NCI-H146 treated with DMSO at 0.1 percent for 48 hours (cell line): Measurements from ENCODE around the gene PCSK2.

ENCODE experiments used
- DNase-seq: peaks from one replicate; lab custom pipeline; 2025; ENCODE audit not compliant: unreplicated experiment; lab: John Stamatoyannopoulos, UW

The PCSK2 gene

DNA sequence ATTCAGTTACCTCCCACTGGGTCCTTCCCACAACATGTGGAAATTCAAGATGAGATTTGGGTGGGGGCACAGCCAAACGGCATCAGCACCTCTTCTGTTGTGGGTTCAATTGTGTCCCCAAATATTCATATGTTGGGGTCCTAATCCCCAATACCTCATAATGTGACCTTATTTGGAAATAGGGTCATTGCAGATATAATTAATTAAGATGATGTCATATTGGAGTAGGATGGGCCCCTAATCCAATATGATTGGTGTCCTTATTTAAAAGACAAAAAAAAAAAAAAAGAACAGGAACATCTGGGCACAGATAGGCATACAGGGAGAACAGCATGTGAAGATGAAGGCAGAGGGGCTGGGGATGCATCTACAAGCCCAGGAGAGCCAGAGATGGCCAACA is 214.9 kb downstream of the PCSK2 start:
- no peak for DNase-seq

DNA sequence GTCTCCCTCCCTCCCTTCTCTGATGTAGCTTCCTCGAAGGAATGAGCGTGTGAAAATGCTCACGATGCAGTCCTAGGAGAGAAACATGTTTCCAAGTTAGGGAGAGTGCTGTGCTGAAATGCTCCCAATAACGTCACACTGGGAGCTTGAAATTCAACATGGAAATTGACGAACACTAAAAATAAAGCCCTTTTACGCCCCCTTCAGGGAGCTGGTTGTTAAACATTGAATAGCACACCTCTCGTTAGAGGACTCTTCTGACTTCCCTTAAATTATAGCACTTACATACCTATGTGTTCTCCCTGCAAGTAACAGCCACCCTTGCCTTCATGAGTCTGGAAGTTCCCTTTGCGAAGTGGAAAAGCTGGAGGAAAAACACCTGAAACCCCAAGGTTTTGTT is 215.7 kb downstream of the PCSK2 start:
- DNase-seq: no peak

DNA sequence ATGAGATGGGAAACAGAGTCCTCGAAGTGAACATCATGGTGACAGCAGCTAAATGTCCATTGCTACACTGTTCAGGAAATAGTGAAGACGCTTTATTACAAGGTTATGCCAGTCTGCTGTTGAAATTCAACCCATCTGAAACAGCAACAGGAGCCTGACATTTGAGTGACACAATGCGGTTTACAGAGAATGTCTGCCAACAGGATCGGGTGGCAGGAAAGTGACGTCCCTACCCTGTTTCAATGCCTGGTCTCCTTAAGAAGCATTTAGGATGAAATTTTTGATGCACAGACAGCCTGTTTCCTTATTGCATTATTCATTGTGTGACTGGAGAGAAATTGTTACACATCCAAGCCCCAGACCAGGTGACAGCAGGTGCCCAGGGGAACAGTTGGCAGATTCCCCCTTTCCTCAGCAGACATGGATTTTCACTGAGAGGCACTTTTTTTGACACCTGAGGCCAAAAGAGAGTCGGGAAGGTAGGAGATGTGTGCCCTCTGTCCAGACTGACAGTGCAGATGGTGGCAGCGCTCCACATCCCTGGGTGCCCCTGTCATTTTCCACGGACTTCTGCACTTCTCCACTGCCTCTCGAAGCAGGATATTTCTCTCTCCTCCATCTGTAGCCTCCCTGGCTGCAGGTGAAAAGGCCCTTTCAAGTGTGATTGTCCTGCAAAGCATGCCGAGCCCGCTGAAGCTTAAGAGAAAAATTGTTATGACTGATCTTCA is 216.5 kb downstream of the PCSK2 start:
- no peak for DNase-seq

DNA sequence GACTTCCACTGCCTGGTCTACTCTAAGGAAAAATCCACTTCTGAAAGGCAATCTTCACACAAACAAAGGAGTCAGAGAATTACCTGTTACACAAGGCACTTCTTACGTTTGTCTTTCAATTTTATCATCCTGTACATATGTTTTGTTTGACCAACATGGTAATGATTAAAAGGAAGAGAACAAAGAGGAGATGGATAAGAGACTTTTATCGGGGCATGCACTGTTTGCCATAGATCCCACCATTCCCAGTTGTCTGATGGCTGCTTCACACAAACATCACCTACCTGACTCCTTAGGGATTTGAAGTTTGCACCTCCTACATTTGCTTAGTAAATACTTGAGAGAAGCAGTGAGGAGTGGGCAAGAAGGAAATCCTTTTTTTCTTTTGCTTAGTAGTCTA is 217.3 kb downstream of the PCSK2 start:
- DNase-seq: no peak

DNA sequence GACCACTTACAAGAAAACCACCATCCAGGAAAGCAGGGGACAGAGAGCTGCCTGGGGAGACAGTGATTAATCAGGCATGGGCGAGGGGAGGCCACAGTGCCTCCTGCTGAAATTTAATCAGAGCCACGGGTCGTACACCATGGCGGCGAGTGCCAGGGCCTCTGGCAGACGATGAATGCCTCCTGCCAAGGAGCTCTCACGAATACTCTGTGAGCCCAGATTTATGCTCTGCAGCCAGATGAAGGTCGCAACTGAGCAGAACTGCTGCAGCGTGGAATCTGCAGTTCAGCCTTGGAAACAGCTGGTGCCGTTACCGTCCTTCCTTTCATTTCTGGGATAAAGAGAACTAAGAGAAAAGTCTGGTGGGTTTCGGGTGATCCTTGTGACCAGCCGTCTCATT is 218.7 kb downstream of the PCSK2 start:
- no peak for DNase-seq

DNA sequence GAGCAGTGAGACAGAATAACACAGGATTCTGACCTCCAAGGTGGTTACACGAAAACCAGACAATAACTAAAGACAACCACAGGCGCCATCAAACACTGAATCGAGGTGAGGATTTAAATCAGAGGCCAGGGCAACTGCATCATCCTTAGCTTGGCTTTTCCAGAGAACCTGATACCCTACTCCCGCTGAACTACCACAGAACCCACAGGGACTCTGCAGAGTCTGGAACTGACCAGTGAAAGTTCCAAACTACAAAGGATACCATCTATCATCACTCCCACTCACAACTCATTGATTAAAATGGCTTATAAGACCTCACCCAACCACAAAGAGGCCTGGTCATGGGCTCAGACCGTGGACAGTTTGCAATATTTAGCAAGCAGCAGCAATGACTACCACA is 219.3 kb downstream of the PCSK2 start:
- no peak for DNase-seq

DNA sequence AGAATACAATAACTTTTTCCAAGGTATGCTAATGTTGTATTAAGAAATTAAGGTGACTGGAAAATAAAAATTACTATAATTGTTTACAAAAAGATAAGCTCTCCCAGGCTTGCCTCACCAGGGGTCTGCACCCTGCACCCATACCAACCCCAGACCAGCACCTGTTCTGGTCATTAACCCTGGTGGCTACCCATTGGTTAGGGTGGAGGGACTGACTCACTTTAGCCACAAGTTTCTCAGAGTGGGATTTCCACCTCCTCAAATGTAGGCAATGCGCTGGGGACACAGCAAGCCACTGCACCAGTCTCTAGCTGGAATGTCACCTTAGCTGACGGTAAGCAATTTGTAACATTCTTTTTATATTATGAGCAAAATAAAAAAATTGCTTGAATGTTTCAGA is 221.2 kb downstream of the PCSK2 start:
- no peak for DNase-seq

DNA sequence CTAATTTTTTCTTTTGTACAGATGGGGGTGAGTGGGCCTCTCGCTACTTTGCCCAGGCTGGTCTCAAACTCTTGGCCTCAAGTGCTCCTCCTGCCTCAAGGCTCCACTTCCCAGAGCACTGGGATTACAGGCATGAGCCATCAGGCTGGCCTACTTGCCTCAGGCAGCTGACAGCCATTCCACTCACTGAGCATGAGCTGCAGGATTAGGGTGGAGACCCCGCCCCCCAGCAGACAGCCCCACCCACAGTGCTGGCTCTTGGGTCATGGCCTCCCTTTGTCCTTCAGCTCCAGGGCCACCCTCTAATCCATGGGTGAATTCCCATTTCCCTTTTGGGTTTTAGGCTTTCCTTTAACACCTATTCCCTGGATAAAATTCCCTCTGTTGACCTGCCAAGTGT is 222.2 kb downstream of the PCSK2 start:
- DNase-seq: no peak

DNA sequence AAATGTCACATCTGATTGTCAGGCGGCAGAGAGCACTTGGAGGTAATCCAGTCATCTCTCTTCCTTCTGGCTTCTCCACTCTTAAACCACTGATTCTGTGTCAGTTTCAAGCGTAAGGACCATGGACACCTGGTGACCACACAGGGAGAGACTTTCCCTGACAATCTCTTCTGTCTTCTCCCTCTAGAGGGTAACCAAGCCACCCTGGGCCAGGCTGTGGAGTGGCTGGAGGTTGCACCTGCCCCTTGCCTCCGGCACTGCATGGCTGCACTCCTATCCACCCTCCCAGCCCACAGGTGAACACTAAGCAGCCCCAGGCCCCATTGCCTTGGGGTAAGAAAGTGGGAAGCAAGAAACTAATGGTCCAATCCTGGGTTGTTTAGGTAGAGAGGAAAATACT is 225.6 kb downstream of the PCSK2 start:
- DNase-seq: peak; percentile 55

DNA sequence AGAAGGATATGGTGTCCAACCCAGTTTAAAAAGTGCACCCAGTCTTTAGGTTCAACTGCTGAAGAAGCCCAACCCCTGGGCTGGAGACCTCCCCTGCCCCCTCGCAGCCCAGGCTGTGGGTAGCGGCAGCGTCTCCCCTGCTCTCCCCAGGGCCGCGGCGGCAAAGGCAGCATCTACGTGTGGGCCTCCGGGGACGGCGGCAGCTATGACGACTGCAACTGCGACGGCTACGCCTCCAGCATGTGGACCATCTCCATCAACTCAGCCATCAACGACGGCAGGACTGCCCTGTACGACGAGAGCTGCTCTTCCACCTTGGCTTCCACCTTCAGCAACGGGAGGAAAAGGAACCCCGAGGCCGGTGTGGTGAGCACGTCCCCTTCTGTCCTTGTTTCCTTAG is 226.8 kb downstream of the PCSK2 start:
- no peak for DNase-seq

DNA sequence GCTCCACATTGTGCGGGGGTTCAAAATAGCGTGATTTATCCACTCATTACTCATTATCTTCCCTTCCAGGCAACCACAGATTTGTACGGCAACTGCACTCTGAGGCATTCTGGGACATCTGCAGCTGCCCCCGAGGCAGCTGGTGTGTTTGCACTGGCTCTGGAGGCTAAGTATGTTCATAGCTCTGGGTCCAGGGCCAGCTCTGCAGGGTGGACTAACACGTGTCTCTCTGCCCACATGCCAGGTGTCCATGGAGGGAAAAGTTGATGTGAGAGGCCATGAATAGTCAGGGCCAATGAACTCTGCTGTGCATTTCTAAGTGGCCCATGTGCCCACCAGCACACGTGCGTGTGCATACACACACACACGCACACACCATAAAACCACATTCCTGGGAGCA is 229.4 kb downstream of the PCSK2 start:
- DNase-seq: no peak

DNA sequence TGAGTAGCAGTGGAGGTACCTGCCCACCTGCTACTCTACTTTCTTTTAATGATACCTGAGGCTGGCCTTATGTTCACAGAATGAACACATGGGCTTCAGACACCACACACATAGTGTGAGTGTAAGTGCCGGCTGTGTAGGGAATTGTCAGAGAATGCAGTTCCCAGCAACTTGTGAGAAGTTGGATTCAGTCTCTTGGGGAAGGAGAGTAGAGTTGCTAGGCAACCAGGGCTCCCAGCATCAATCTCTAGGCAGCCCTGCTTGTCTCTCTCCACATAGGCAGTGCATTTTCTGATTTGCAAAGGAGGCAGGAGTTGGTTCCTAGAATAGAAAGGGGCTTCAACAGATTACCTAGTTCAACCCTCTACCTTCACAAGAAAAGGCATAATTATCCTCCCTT is 230.2 kb downstream of the PCSK2 start:
- no peak for DNase-seq

DNA sequence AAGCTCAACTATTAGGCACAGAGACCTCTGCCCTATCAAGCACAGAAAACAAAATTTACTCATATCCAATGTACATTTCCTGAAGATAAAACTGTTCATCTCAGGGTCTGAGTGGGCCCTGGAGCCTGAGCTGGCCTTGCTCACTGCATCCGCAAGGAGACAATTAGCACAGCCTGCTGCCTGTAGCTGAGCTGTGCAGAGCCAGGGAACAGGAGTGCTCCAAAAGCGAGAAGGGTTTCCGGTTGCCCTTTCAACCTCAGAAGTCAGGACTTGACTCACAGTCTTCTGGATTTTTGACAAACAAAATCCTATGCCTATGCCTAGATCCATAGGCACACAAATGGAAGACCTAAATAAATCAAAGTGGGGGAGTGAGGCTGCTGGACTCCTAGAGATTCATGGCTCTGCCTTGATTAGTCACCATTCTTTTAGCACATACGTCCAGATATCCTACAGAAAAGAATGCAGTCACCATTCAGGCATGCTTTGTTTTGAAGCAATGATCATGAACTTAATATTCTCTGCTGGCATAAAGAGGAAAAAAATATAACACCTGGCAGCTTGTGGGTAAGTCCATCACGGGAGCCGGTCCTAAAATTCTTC is 230.8 kb downstream of the PCSK2 start:
- no peak for DNase-seq

DNA sequence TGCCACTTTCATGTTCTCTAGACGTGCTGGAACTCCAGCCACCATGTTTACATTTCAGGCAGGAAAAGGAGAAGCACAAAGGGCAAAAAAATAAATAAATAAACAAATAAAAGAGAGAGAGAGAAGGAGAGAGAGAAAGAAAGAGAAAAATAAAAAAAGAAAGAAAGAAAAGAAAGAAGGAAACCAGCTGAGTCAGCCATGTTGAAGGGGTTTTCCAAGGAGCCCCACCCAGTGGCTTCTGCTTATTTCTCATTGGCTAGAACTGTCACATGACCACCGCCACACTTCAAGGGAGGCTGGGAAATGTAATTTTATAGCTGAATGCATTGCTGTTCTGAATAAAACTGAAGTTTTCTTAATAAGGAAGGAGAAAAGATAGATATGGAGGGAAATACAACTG is 233.3 kb downstream of the PCSK2 start:
- DNase-seq: no peak

DNA sequence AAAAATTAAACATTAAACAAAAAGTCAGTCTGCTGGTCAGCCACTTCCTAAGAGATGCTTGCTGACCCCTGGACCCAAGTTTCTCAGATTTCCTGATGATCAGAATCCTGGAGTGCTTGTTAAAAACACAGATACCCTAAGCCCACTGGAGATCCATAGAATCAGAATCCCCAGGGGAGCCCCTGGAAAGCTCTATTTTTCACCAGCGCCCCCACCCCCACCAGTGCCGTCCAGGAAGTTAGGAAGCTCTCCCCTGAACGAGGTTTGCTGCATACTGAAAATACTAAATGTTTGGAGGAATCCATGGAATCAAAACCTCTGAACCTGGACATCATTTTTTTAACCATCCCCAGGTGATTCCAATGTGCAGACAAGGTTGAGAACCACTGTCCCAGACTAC is 235.1 kb downstream of the PCSK2 start:
- DNase-seq: no peak

DNA sequence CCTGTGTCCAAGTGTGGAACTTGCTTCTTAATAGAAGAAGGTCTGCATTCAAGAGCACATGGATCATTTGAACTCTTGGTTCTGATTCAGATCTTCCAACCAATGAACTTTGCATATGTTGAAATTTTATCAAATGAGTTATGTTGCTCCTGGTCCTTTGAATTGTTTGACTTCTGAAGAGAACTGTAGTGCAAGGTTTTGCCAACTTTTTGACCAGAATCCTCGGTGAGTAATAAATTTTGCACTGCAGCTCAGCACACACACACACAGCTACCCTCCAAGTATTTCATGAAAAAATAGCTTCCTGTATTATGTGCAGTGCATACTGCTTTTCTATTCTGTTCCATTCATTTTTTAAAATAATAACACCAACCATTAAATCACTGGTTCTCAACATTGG is 236.9 kb downstream of the PCSK2 start:
- no peak for DNase-seq

DNA sequence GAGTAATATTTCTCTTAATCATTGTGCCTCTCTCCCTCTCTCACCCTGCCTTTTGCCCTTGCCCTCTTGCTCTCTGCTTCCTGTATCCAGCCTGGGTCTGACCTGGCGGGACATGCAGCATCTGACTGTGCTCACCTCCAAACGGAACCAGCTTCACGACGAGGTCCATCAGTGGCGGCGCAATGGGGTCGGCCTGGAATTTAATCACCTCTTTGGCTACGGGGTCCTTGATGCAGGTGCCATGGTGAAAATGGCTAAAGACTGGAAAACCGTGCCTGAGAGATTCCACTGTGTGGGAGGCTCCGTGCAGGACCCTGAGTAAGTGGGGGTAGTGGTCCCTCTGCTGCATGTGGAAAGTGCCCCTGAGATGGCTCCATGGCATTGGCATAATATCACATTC is 238.4 kb downstream of the PCSK2 start:
- DNase-seq: no peak

DNA sequence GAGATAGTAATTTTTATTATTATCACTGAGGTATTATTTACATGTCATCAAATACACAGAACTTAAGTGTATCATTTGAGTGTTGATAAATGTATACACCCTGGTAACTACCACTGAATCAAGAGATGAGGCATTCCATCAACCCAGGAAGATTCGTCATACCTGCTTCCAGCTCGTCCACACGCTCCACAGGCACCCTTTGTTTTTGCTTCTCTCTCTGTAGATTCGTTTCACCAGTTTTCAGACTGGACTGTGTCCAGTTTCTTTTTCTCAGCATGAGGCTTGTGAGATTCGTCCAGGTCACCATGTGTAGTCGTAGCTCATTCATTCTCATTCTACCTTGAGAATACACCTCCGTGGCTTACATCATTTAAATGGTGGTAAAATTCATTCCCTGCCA is 239.8 kb downstream of the PCSK2 start:
- no peak for DNase-seq

DNA sequence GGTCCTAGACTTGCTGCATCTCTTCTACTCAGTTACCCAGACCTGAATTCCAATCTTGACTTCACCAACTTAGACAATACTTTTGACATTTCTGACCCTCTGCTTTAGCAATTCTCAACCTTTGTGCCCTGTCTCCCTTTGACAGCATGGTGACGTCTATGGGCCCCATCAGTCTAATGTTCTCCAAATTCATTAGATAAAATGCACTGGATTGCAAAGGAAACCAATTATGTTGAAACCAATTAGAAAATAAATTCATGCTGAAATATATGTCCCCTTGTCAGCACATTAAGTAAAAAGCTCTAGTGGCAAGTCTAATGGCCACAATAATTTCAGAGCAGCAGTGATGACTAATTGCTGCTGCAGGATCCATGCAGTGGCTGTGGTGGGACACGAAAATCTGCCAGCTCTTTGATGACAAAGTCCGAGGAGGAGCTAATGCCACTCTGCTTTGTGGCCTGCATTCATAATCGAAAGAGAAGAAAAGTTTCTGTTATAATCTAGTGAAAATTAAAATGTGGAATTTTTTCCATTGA is 240.3 kb downstream of the PCSK2 start:
- no peak for DNase-seq

DNA sequence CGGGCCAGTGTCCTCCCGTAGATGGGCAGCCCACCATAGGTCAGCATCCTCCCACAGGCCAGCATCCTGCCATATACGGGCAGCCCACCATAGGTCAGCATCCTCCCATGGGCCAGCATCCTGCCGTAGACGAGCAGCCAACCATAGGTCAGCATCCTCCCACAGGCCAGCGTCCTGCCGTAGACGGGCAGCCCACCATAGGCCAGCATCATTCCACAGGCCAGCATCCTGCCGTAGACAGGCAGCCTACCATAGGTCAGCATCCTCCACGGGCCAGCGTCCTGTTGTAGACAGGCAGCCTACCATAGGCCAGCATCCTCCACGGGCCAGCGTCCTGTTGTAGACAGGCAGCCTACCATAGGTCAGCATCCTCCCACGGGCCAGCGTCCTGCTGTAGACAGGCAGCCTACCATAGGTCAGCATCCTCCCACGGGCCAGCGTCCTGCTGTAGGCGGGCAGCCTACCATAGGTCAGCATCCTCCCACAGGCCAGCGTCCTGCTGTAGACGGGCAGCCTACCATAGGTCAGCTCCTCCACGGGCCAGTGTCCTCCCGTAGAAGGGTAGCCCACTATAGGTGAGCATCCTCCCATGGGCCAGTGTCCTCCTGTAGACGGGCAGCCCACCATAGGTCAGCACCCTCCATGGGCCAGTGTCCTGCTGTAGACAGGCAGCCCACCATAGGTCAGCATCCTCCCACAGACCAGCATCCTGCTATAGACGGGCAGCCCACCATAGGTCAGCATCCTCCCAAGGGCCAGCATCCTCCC is 241.4 kb downstream of the PCSK2 start:
- no peak for DNase-seq

DNA sequence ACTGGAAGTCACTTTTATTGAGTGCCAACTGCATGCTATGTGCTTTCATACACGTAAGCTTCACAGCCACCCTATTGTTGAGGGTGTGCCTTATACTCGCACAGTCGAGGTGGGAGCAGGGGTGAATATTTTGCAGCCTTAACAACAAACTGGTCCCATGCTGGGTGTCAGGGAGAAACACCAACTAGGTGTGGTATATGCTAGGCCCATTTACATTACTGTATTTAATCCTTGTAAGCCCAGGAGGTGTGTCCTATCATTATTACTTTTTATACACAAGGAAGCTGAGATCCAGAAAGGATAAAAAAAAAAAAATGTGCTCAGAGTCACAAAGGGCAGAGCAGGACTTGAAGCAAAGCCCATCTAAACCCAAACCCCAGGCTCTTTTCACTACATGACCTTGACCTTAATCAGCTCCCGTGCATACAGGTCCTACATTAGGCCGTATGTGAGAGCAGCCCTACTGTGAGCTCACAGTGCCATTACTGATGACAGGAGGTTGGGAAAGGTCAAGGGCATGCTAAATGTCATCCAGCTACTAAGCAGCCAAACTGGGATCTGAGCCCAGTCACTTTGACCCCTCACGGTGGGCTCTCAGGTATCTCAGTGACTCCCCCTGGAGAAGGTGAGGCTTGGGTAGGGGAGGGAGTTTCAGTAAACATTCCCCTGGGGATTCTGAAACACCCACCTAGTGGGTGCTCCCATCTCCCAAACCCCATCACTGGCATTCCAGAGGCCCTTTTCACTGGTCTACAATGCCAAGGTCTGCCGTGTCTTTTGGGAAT is 242.6 kb downstream of the PCSK2 start:
- DNase-seq: no peak
